PC-9 (cell line): Measurements from ENCODE around the gene TIGD1. TPM values are rescaled to one million over a fixed set of nuclear protein-coding genes. Genes with fewer than 3 reads are reported as not detected.

Source experiments
- BruUV-seq: library from RNA; stranded (reverse); fragments of 400-500 nt; replicated peaks from 2 replicates; lab custom pipeline; 2021; lab: Mats Ljungman, UMichigan
- CTCF ChIA-PET: fragments of 300-600 bp; sonication (Branson Sonifier 250); formaldehyde crosslinking; loops from one replicate; lab custom pipeline; 2022; ENCODE audit warnings: antibody characterized with exemption; lab: Charles Lee
- POLR2A ChIA-PET: fragments of 300-600 bp; sonication (Branson Sonifier 250); formaldehyde crosslinking; loops from one replicate; lab custom pipeline; 2022; ENCODE audit warnings: antibody characterized with exemption; ENCODE audit not compliant: unreplicated experiment; lab: Charles Lee
- DNase-seq, 2 experiments: peaks; one replicate each; pipeline versions ENCODE4 v3.0.0 to v3.0.0-alpha.2; 2015 to 2022; ENCODE audit warnings: mixed read lengths in 1 of 2
- H2AFZ ChIP-seq: fragments of 200-600 bp; sonication (generic); 2 replicates; pipeline ENCODE4 v1.8.1; 2017; ENCODE audit warnings: antibody characterized with exemption
- H3F3A ChIP-seq: fragments of 200-600 bp; sonication (generic); 2 replicates; pipeline ENCODE4 v1.8.1; 2017; ENCODE audit warnings: antibody characterized with exemption, mild to moderate bottlenecking, low read depth; ENCODE audit not compliant: insufficient read depth
- H3K27ac ChIP-seq: fragments of 200-600 bp; sonication (generic); 2 replicates; pipeline ENCODE4 v1.6.1; 2016; ENCODE audit warnings: mixed run types
- H3K27me3 ChIP-seq: fragments of 200-600 bp; sonication (generic); 2 replicates; pipeline ENCODE4 v1.6.1; 2016; ENCODE audit warnings: low read depth, mixed run types; ENCODE audit not compliant: insufficient read depth
- H3K36me3 ChIP-seq: fragments of 200-600 bp; sonication (generic); 2 replicates; pipeline ENCODE4 v1.6.1; 2016; ENCODE audit warnings: low read depth, mixed run types
- H3K4me1 ChIP-seq: fragments of 200-600 bp; sonication (generic); replicated peaks from 2 replicates; pipeline ENCODE4 v1.6.1; 2016; ENCODE audit warnings: mixed run types; ENCODE audit not compliant: insufficient read depth
- H3K4me2 ChIP-seq: fragments of 200-600 bp; sonication (generic); 2 replicates; pipeline ENCODE4 v1.6.1; 2017; ENCODE audit warnings: mixed run types
- H3K4me3 ChIP-seq: fragments of 200-600 bp; sonication (generic); 2 replicates; pipeline ENCODE4 v1.6.1; 2016; ENCODE audit warnings: mixed run types
- H3K79me2 ChIP-seq: fragments of 200-600 bp; sonication (generic); 2 replicates; pipeline ENCODE4 v1.6.1; 2017; ENCODE audit warnings: low read depth, mixed run types
- H3K9me2 ChIP-seq: fragments of 200-600 bp; sonication (generic); 2 replicates; pipeline ENCODE4 v1.8.1; 2017; ENCODE audit warnings: mild to moderate bottlenecking; ENCODE audit not compliant: insufficient read depth
- H3K9me3 ChIP-seq: fragments of 200-600 bp; sonication (generic); 2 replicates; pipeline ENCODE4 v1.8.1; 2016; ENCODE audit warnings: low read depth; ENCODE audit not compliant: insufficient read depth
- H4K20me1 ChIP-seq: fragments of 200-600 bp; sonication (generic); 2 replicates; pipeline ENCODE4 v1.8.1; 2017; ENCODE audit not compliant: insufficient read depth
- CTCF ChIP-seq: fragments of 200-600 bp; sonication (generic); conservative IDR thresholded peaks from 2 replicates; pipeline ENCODE4 v1.6.1; 2017; ENCODE audit warnings: mixed run types, antibody characterized with exemption, mild to moderate bottlenecking, moderate library complexity
- EZH2 ChIP-seq: fragments of 200-600 bp; sonication (generic); IDR thresholded peaks from 2 replicates; pipeline ENCODE4 v1.8.0; 2017; ENCODE audit warnings: antibody characterized with exemption, low read depth
- intact Hi-C: fragments of 100-400 bp; cut with micrococcal nuclease; formaldehyde crosslinking; loops from one replicate; pipeline ENCODE4 v1.10.0; 2022; ENCODE audit not compliant: unreplicated experiment
- total RNA-seq: library from RNA; stranded (reverse); gene quantifications from 2 replicates; pipeline ENCODE4 v1.2.3, GENCODE V29; 2021

The TIGD1 gene
- total RNA-seq, 1 experiment from 2014 or later: 12.7 TPM

- Histone ChIP-seq H3K9me2 (no peaks in the 10 kb centered on the region), H2AFZ (no peak overlapping the region), H3K36me3 (no peaks in the 10 kb centered on the region), H3K4me3 (no peak overlapping the region), H3K4me2 (no peak overlapping the region), H3K9me3 (no peaks in the 10 kb centered on the region), H3K4me1 (peaks cover 17% of the 10 kb centered on the region), H3F3A (peaks cover 8% of the 10 kb centered on the region), H3K79me2 (no peaks in the 10 kb centered on the region), H3K27ac (no peak overlapping the region), H3K27me3 (no peaks in the 10 kb centered on the region), H4K20me1 (no peaks in the 10 kb centered on the region)
- ChIA-PET CTCF (no interaction called here), POLR2A (no interaction called here)
- BruUV-seq: no TSS peak
- no peak for DNase-seq
- TF ChIP-seq CTCF (no peak), EZH2 (no peak)
- intact Hi-C loops: no loop called here
Observed at GRCh38 chr2:232586943-232587505, 36.7 kb upstream of the TIGD1 start.

- CTCF ChIA-PET: interaction anchor here (0.6 kb wide), 1 partner anchor 96 kb away, joined by 5 read pairs; no protein-coding TSS in a partner anchor
- Histone ChIP-seq H3K36me3 (no peaks in the 10 kb centered on the region), H3K9me2 (no peaks in the 10 kb centered on the region), H2AFZ (no peak overlapping the region), H3F3A (no peaks in the 10 kb centered on the region), H3K27ac (no peak overlapping the region), H3K9me3 (no peaks in the 10 kb centered on the region), H3K4me2 (no peak overlapping the region), H3K4me1 (0 out of 2 replicates have a peak, but pooled peaks cover 7% of the 10 kb centered on the region), H3K79me2 (no peaks in the 10 kb centered on the region), H3K4me3 (no peak overlapping the region), H3K27me3 (no peaks in the 10 kb centered on the region), H4K20me1 (no peaks in the 10 kb centered on the region)
- DNase-seq: no peak
- TF ChIP-seq EZH2: no peak
- intact Hi-C loops: no loop called here
- BruUV-seq: no TSS peak
- POLR2A ChIA-PET: no interaction called here
Observed at GRCh38 chr2:232584238-232584637, 33.9 kb upstream of the TIGD1 start.

GRCh38 chr2:232581725-232582124, 31.4 kb upstream of the TIGD1 start:
- no peak for DNase-seq
- Histone ChIP-seq H3K27ac (no peak overlapping the region), H3K4me1 (no peaks in the 10 kb centered on the region), H3K36me3 (no peaks in the 10 kb centered on the region), H2AFZ (no peak overlapping the region), H3K9me2 (no peaks in the 10 kb centered on the region), H3K79me2 (no peaks in the 10 kb centered on the region), H3K9me3 (no peaks in the 10 kb centered on the region), H3K4me2 (no peak overlapping the region), H3F3A (no peaks in the 10 kb centered on the region), H3K4me3 (no peak overlapping the region), H4K20me1 (no peaks in the 10 kb centered on the region), H3K27me3 (no peaks in the 10 kb centered on the region)
- intact Hi-C loops: no loop called here
- CTCF ChIA-PET: no interaction called here
- POLR2A ChIA-PET: no interaction called here
- no peak for TF ChIP-seq EZH2
- TF ChIP-seq CTCF: no peak
- no TSS peak for BruUV-seq

GRCh38 chr2:232580648-232580981, 30.3 kb upstream of the TIGD1 start:
- Histone ChIP-seq H3K79me2 (no peaks in the 10 kb centered on the region), H3K9me2 (no peaks in the 10 kb centered on the region), H3K4me3 (no peak overlapping the region), H3K27me3 (no peaks in the 10 kb centered on the region), H3K36me3 (no peaks in the 10 kb centered on the region), H2AFZ (no peak overlapping the region), H3F3A (no peaks in the 10 kb centered on the region), H3K4me2 (no peak overlapping the region), H3K4me1 (no peaks in the 10 kb centered on the region), H4K20me1 (no peaks in the 10 kb centered on the region), H3K9me3 (no peaks in the 10 kb centered on the region), H3K27ac (no peak overlapping the region)
- DNase-seq: no peak
- TF ChIP-seq CTCF (no peak), EZH2 (no peak)
- intact Hi-C loops: no loop called here
- ChIA-PET POLR2A (no interaction called here), CTCF (no interaction called here)
- no TSS peak for BruUV-seq
